SK-N-SH treated with all-trans-retinoic acid at 6 μM for 48 hours (cell line): Measurements from ENCODE around the gene RIT1.

Experiments
- ATAC-seq: fragments of 200-7000 bp; cut with Tn5 transposase; 3 replicates; pipeline ENCODE4 v1.9.1; 2020; ENCODE audit warnings: mild to moderate bottlenecking, moderate library complexity
- ARNTL ChIP-seq: fragments of 450-650 bp; formaldehyde crosslinking; IDR thresholded peaks from 2 replicates; pipeline ENCODE4 v1.5.0; 2020; ENCODE audit warnings: low read depth, mild to moderate bottlenecking, moderate library complexity, borderline replicate concordance
- BACH2 ChIP-seq: fragments of 250-450 bp; sonication (Bioruptor Pico); IDR thresholded peaks from 2 replicates; pipeline ENCODE4 v1.9.0; 2021; ENCODE audit warnings: mild to moderate bottlenecking, borderline replicate concordance
- CSDC2 ChIP-seq: fragments of 250-450 bp; sonication (Bioruptor Pico); IDR thresholded peaks from 2 replicates; pipeline ENCODE4 v1.5.0; 2020; ENCODE audit warnings: mild to moderate bottlenecking, moderate library complexity
- CSRNP3 ChIP-seq: fragments of 250-450 bp; sonication (Bioruptor Pico); IDR thresholded peaks from 2 replicates; pipeline ENCODE4 v1.5.1; 2021; ENCODE audit warnings: mild to moderate bottlenecking, moderate library complexity
- ESRRG ChIP-seq: fragments of 250-450 bp; sonication (Bioruptor Pico); IDR thresholded peaks from 2 replicates; pipeline ENCODE4 v1.6.1; 2021; ENCODE audit warnings: mild to moderate bottlenecking
- GLIS3 ChIP-seq: fragments of 250-450 bp; sonication (Bioruptor Pico); IDR thresholded peaks from 2 replicates; pipeline ENCODE4 v1.5.0; 2020; ENCODE audit warnings: mild to moderate bottlenecking, moderate library complexity
- ISL1 ChIP-seq: fragments of 250-450 bp; sonication (Bioruptor Pico); IDR thresholded peaks from 2 replicates; pipeline ENCODE4 v2.1.2; 2022; ENCODE audit warnings: mild to moderate bottlenecking, moderate library complexity
- OSR1 ChIP-seq: fragments of 250-450 bp; sonication (Bioruptor Pico); IDR thresholded peaks from 2 replicates; pipeline ENCODE4 v1.8.0; 2022; ENCODE audit warnings: moderate library complexity, mild to moderate bottlenecking, inconsistent platforms
- POU6F1 ChIP-seq: fragments of 250-450 bp; sonication (Bioruptor Pico); IDR thresholded peaks from 2 replicates; pipeline ENCODE4 v1.8.0; 2021; ENCODE audit warnings: low read depth, mild to moderate bottlenecking, moderate library complexity, borderline replicate concordance
- PPARA ChIP-seq: fragments of 250-450 bp; sonication (Bioruptor Pico); IDR thresholded peaks from 2 replicates; pipeline ENCODE4 v1.5.0; 2020; ENCODE audit warnings: mild to moderate bottlenecking, borderline replicate concordance
- RARB ChIP-seq: fragments of 250-450 bp; sonication (Bioruptor Pico); IDR thresholded peaks from 2 replicates; pipeline ENCODE4 v1.8.0; 2021; ENCODE audit warnings: mild to moderate bottlenecking, moderate library complexity
- SNAI2 ChIP-seq: fragments of 250-450 bp; sonication (Bioruptor Pico); IDR thresholded peaks from 2 replicates; pipeline ENCODE4 v1.5.0; 2020; ENCODE audit warnings: mild to moderate bottlenecking, moderate library complexity
- TCF4 ChIP-seq: fragments of 250-450 bp; sonication (Bioruptor Pico); IDR thresholded peaks from 2 replicates; pipeline ENCODE4 v1.8.0; 2021; ENCODE audit warnings: mild to moderate bottlenecking, moderate library complexity, borderline replicate concordance
- TOX ChIP-seq: fragments of 250-450 bp; sonication (Bioruptor Pico); IDR thresholded peaks from 2 replicates; pipeline ENCODE4 v1.8.0; 2021; ENCODE audit warnings: mild to moderate bottlenecking, moderate library complexity, borderline replicate concordance
- ZC3H10 ChIP-seq: fragments of 250-450 bp; sonication (Bioruptor Pico); IDR thresholded peaks from 2 replicates; pipeline ENCODE4 v1.5.1; 2021; ENCODE audit warnings: mild to moderate bottlenecking, moderate library complexity
- ZFP3 ChIP-seq: fragments of 250-450 bp; sonication (Bioruptor Pico); IDR thresholded peaks from 2 replicates; pipeline ENCODE4 v1.5.0; 2020; ENCODE audit warnings: mild to moderate bottlenecking, moderate library complexity
- ZFP30 ChIP-seq: fragments of 450-650 bp; formaldehyde crosslinking; IDR thresholded peaks from 2 replicates; pipeline ENCODE4 v1.5.0; 2022; ENCODE audit warnings: mild to moderate bottlenecking, moderate library complexity
- ZNF565 ChIP-seq: fragments of 450-650 bp; formaldehyde crosslinking; conservative IDR thresholded peaks from 2 replicates; pipeline ENCODE4 v1.5.0; 2020; ENCODE audit warnings: low read depth, mild to moderate bottlenecking, moderate library complexity
- ZNF70 ChIP-seq: fragments of 450-650 bp; formaldehyde crosslinking; IDR thresholded peaks from 2 replicates; pipeline ENCODE4 v1.5.0; 2020; ENCODE audit warnings: mild to moderate bottlenecking, moderate library complexity
- ZNF8 ChIP-seq: fragments of 450-650 bp; formaldehyde crosslinking; IDR thresholded peaks from 2 replicates; pipeline ENCODE4 v1.5.0; 2020; ENCODE audit warnings: mild to moderate bottlenecking, moderate library complexity
- TF ChIP-seq, protein P1 (sequence below): fragments of 250-450 bp; sonication (Bioruptor Pico); IDR thresholded peaks from 2 replicates; pipeline ENCODE4 v1.5.1; 2020; ENCODE audit warnings: low read depth, mild to moderate bottlenecking, moderate library complexity
- TF ChIP-seq, protein P2 (sequence below): fragments of 250-450 bp; sonication (Bioruptor Pico); IDR thresholded peaks from 2 replicates; pipeline ENCODE4 v1.8.0; 2020; ENCODE audit warnings: mild to moderate bottlenecking, moderate library complexity, borderline replicate concordance

Gene RIT1

DNA sequence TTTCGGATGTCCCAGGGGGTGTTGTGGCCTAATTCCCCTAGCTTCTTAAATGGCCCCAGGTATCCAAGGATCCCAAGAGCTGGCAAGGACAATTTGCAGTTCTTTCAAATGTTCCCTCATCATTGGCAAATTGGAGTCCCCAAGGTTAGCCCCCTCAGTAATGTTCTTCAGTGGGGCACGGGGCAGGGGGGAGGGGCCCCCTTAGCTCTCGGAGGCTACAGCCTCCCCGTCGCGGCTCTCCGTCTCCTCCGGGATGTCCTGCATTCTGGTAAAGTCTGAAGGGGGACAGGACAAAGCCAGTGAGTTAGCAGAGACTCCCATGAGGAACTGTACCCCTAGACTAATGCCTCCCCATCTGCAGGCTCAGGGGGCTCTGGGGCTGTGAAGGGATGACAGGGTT is 36.6 kb upstream of the RIT1 start:
- TF ChIP-seq OSR1: no peak
- TF ChIP-seq ZNF70: no peak
- no peak for TF ChIP-seq ARNTL (CRISPR knock-in tag)
- no peak for TF ChIP-seq CSDC2
- TF ChIP-seq, protein P1, sequence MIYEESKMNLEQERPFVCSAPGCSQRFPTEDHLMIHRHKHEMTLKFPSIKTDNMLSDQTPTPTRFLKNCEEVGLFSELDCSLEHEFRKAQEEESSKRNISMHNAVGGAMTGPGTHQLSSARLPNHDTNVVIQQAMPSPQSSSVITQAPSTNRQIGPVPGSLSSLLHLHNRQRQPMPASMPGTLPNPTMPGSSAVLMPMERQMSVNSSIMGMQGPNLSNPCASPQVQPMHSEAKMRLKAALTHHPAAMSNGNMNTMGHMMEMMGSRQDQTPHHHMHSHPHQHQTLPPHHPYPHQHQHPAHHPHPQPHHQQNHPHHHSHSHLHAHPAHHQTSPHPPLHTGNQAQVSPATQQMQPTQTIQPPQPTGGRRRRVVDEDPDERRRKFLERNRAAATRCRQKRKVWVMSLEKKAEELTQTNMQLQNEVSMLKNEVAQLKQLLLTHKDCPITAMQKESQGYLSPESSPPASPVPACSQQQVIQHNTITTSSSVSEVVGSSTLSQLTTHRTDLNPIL (CRISPR knock-in tag): no peak
- no peak for TF ChIP-seq POU6F1 (CRISPR knock-in tag)
- no peak for TF ChIP-seq ZNF8
- no peak for TF ChIP-seq TCF4 (CRISPR knock-in tag)
- no peak for TF ChIP-seq ZFP30
- no peak for TF ChIP-seq ZC3H10 (CRISPR knock-in tag)
- TF ChIP-seq GLIS3: no peak
- TF ChIP-seq ZNF565 (CRISPR knock-in tag): no peak
- no peak for TF ChIP-seq BACH2 (CRISPR knock-in tag)
- TF ChIP-seq CSRNP3 (CRISPR knock-in tag): no peak
- TF ChIP-seq, all 23 proteins: peak for 0
- ATAC-seq: no peak

GRCh38 chr1:155947292-155947691 is 36.1 kb upstream of the RIT1 start:
- TF ChIP-seq PPARA (CRISPR knock-in tag) (no peak), ZFP3 (no peak), ZC3H10 (CRISPR knock-in tag) (no peak)
- TF ChIP-seq, all 23 proteins: peak for 0
- no peak for ATAC-seq

DNA sequence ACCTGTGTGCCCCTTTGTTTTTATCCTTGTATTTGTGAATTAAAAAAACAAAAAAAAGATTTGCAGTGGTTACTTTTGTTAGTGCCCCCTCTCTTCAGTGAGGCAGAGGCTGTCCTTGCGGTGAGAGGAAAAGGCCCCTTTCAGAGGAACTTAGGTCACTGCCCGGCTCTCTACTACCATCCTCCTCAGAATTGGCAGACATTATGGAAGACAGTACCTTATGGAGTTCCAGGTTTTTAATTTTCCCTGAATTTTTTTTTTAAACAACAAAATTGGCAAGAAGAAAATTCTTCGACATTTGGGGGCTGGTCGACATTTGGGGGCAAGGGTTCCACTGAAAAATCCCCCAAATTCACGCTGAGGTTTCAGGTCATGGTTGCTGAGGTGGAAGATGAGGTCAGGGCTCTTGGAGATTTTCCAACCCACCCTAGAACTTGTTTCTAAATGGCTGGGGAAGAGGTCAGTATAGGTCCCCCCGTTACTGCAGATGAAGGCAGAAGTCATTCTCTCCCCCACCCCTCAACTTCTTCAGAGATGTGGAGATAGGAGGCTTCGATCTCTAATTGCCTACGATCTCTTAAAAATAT is 35.6 kb upstream of the RIT1 start:
- ATAC-seq: no peak
- TF ChIP-seq OSR1: no peak
- TF ChIP-seq ZFP30: no peak
- no peak for TF ChIP-seq ZNF70
- no peak for TF ChIP-seq ZNF565 (CRISPR knock-in tag)
- TF ChIP-seq RARB (CRISPR knock-in tag): no peak
- TF ChIP-seq CSRNP3 (CRISPR knock-in tag): no peak
- TF ChIP-seq, protein P1 (CRISPR knock-in tag): no peak
- no peak for TF ChIP-seq ZFP3
- TF ChIP-seq, protein P2, sequence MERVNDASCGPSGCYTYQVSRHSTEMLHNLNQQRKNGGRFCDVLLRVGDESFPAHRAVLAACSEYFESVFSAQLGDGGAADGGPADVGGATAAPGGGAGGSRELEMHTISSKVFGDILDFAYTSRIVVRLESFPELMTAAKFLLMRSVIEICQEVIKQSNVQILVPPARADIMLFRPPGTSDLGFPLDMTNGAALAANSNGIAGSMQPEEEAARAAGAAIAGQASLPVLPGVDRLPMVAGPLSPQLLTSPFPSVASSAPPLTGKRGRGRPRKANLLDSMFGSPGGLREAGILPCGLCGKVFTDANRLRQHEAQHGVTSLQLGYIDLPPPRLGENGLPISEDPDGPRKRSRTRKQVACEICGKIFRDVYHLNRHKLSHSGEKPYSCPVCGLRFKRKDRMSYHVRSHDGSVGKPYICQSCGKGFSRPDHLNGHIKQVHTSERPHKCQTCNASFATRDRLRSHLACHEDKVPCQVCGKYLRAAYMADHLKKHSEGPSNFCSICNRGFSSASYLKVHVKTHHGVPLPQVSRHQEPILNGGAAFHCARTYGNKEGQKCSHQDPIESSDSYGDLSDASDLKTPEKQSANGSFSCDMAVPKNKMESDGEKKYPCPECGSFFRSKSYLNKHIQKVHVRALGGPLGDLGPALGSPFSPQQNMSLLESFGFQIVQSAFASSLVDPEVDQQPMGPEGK (CRISPR knock-in tag): no peak
- no peak for TF ChIP-seq POU6F1 (CRISPR knock-in tag)
- TF ChIP-seq ZNF8: no peak
- TF ChIP-seq TOX (CRISPR knock-in tag): no peak
- no peak for TF ChIP-seq ISL1 (CRISPR knock-in tag)
- no peak for TF ChIP-seq ARNTL (CRISPR knock-in tag)
- no peak for TF ChIP-seq SNAI2 (CRISPR knock-in tag)
- TF ChIP-seq BACH2 (CRISPR knock-in tag): no peak
- TF ChIP-seq PPARA (CRISPR knock-in tag): no peak
- no peak for TF ChIP-seq GLIS3
- TF ChIP-seq ESRRG (CRISPR knock-in tag): no peak
